Measurements from ENCODE around the gene MYO1E. TPM values are rescaled to one million over a fixed set of nuclear protein-coding genes. Genes with fewer than 3 reads are reported as not detected.

MYO1E gene
- total RNA-seq, 1 experiment from 2014 or later: 55.2 TPM

DNA sequence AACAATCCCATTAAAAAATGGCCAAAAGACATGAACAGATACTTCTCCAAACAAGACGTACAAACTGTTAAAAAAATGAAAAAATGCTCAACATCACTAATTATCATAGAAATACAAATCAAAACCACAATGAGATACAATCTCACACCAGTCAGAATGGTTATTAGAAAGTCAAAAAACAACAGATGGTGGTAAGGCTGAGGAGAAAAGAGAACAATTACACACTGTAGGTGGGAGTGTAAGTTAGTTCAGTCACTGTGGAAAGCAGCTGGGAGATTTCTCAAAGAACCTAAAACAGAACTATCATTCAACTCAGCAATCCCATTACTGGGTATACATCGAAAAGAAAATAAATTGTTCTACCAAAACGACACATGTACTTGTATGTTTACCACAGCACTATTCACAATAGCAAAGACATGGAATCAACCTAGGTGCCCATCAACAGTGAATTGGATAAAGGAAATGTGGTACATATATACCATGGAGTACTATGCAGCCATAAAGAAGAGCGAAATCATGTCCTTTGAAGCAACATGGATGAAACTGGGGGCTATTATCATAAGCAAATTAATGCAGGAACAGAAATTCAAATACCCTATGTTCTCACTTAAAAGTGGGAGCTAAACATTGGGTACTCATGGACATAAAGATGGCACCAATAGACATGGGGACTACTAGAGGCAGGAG is 51.5 kb downstream of the MYO1E start:
- no peak for DNase-seq (ENCODE audit: low read depth)

DNA sequence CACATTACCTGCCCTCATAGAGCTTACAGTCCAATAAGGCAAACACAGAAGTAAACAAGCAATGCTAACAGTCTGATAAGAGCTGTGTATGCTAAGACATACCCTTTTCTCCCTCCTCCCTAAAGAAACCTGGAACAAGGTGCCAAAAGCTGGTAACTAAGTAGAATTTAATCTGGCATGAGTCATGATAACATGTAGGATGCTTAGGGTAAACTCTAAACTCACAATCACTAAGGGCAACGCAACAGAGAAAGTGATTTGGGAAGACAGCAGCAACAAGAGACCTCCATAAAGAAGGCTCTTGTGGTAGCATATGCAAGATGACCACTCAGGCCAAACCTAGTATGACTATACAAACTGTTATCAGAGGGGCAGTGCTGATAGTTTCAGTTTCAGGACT is 55.5 kb downstream of the MYO1E start:
- peak; percentile 30 for DNase-seq (ENCODE audit: low read depth)

DNA sequence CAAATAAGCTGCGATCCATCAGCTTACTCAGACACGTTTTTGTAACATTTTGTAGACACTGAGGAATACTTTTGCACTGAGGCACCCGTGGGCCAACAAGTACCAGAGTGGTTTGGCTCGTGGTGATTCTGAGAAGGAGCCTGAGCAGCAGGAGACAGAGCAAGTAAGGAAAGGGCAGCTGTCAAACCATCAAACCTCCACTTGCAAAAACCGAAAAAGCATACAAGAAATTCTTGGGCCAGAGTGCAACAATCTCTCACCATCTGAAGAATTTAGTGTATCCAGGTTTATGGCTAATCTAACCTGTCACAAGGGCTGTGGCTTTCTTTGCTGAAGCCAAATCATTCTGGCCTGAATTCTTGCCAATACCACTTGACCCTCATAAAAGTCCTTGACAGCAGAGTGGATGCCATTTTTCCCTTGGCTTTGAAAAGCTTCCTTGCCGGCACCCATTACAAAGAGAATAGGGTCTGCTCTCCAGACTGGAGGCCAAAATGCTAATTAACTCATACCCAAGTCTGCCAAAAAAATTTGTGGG is 56.7 kb downstream of the MYO1E start:
- peak; percentile 73 for DNase-seq (ENCODE audit: low read depth)

DNA sequence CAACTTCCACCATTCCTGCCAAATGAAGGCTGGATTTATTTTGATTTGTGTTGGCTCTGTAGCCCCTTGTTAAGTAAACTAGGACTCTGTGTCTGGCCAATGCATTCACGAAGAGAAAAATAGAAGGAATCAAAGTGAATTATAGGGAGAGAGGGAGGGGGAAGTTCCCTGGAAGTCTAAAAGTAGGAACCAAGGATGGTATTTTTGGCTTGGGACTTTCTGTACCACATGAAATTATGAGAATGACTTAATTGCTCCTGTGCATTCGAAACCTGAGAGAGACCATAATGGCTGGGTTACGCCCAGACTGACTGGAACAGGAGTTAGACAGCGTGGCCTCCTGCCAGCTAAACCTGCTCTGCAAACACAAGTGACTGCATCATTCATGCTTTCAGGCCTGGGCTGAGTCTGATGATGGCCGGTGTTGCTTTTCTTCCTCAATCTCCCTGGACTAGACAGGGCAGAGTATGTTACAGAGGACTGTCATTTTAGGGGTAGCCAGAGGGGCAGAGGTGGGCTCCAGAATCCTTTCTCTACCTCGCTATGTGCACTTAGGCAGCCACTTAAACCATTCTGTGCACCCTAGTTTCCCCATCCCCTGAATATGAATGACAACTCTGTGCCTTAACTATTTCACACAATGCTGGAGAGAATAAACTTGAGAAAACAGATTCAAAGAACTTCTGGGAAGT is 58.9 kb downstream of the MYO1E start:
- DNase-seq (ENCODE audit: low read depth): peak; percentile 33

DNA sequence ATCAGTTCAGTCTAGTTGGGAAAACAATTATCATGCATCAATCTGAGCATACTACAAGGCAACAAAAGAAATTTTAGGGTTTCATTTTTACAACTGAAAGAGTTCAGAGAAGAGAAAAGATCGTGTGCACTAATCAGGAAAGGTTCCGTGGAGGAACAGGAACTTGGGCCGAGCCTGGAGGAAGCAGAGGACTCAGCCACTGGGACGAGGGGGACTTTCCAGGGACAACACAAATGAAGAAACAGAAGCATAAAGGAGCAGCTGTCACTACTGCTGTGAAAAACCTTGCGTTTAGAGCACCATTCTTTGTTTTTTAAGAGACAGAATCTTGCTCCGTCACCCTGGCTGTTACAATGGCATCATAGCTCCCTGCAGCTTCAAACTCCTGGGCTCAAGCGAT is 60.5 kb downstream of the MYO1E start:
- DNase-seq (ENCODE audit: low read depth): no peak

DNA sequence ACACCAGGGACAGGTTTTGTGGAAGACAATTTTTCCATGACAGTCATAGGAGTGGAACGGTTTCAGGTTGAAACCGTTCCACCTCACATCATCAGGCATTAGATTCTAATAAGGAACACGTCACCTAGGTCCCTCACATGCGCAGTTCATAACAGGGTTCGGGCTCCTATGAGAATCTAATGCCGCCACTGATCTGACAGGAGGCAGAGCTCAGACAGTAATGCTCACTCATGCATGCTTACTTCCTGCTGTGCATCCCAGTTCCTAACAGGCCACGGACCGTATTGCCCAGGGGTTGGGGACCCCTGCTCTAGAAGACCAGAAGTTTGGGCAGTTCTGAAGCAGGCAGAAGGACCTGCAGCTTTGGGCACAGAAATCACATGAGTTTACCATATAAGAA is 61.5 kb downstream of the MYO1E start:
- no peak for DNase-seq (ENCODE audit: low read depth)

DNA sequence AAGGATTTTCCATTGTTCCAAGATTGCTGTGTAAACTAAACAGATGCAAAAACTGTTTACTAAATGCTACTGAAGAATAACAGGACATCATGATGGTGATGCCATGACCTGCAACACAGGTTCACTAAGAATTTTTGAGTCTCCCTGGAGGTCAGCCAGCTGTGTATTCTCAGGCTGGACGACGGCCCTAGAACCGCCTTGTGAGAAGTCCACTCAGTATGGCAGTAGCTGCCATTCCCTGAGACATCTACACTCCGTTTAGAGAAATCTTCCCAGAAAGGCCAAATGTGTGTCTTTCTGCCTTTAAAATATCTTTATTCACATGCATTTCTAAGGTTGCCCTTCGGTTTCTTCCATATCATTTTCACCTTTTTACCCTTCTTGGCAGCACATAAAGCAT is 63.3 kb downstream of the MYO1E start:
- DNase-seq (ENCODE audit: low read depth): no peak

DNA sequence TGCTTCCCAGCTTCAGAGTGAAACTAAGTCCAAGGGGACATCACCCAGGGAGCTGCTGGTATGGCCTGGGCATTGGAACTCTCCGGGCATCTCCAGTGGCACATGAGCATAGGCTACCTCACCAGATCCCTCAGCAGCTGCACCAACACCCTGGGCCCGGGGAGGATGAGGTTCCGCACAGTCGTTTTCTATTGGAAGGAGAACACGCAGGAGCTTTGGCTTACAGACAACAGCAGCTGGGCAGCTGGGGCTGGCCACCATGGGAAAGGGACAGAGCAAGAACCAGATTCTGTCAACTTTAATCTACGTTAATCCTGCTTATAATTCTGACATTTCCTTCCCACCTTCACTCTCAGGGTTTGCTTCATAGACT is 65.5 kb downstream of the MYO1E start:
- no peak for DNase-seq (ENCODE audit: low read depth)

DNA sequence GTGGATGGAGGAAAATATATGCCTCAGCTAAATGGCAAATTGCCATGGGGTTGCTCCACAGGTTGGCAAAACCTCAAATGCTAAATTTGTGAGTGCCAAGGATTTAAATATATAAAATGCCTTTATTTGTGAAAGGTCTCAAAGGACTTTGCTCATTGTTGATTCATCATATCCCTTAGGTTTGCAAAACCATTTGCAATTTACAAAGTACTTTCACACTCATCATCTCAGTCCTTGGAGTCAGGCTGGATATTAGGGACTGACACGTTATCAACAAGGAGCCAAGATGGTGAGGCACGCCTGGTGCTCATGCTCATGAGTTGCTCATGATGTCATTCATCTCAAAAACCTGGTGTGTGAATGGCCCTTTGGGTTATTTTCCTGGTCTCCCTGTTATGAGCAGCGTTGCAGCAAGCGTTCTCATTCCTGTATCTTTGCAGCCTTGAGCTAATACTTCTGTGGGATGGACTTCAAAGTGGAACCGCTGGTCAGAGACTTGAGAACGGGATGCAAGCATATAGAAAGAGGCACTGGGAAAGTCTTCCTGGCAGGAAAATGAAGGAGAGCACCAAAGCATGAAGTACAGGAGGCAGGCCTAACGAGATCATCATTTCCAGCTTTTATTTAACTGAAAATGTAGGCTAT is 66.0 kb downstream of the MYO1E start:
- peak; percentile 42 for DNase-seq (ENCODE audit: low read depth)

DNA sequence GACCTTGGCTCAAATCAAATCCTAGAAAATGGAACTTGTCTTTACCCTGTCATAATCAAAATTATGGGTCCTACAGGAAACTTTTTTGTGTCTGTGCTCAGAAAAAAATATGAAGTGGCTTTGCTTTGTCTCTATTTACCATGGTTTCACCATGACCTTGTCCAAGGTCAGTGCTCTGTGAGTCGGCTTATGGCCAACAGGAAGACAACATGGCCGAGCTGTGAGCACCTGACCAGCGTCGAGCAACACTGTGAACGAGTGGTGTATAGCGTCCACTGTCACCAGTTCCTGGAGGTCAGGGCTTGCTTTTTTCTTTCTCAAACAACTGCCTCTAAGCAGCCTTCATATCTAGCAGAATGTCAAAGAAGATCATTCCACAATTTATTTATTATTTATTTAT is 67.9 kb downstream of the MYO1E start:
- no peak for DNase-seq (ENCODE audit: low read depth)

DNA sequence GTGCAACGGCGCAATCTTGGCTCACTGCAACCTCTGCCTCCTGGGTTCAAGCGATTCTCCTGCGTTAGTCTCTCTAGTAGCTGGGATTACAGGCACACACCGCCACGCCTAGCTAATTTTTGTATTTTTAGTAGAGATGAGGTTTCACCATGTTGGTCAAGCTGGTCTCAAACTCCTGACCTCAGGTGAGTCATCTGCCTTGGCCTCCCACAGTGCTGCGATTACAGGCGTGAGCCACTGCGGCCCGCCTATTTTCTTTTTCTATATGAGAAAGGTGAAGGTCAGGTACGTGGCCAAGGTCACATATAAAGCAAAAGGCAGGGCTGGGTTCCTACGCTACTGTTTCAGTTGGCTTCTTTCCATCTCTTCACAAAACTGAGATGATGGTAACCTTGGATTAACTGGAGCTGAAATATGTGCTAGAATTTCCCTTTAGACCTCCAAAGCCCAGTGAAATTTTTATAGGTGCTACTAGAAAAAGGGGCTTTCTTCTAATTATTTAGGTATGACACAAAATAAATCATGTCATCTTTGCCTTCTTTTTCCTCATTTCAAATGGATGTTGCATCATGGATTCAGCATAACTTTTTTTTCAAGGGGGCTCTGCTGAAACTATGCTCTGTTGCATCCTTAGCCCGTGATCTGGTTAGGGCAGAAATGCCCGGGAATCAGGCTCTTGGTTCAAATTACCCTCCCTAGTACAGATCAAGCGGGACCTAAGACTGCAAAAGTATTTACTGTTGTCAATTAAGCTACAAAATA is 68.5 kb downstream of the MYO1E start:
- peak; percentile 76 for DNase-seq (ENCODE audit: low read depth)

DNA sequence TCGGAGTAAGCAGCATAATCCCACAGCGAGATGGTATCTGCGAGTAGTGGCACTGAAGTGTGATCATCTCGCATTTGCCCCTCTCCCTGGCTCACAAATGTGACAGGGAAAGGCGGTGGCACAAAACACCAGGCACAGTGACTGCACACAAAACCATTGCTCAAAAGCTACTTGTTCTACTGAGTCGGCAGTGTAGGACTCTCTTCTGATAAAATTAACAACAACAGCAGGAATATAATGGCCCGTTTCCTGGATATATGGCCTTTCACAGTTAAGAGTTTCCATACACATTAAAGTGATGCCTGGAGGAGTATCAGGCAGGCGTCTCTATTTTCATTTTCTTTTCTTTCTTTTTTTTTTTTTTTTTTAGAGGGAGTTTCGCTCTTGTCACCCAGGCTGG is 69.0 kb downstream of the MYO1E start:
- no peak for DNase-seq (ENCODE audit: low read depth)

DNA sequence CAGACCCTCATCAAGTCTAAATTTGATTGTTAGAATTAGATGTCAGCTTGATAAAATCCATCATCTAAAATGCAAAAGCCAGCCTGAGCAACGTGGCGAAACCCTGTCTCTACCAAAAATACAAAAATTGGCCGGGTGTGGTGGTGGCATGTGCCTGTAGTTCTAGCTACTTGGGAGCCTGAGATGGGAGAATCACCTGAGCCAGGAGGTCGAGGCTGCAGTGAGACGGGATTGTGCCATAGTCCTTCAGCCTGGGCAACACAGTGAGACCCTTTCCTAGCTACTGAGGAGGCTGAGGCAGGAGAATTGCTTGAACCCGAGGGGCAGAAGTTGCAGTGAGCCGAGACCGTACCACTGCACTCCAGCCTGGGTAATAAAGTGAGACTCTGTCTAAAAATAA is 69.5 kb downstream of the MYO1E start:
- no peak for DNase-seq (ENCODE audit: low read depth)

DNA sequence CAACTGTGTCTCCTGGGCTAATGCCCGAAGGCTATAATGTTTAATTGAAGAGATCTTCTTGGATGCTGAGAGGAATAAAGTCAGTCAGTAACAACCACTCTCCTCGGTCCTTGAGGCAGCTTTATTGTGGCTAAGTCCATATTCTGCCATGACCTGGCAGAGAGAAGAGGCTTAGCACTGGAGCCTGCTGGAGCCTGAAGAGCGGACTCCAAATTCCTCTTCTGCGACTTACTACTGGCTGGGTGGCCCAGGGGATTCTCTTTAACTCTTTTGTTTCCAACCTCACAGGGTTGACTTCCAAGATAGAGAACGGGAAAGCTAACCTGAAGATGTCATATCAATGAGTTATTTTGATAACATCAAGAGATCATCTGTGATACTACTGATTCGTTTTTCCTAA is 71.1 kb downstream of the MYO1E start:
- no peak for DNase-seq (ENCODE audit: low read depth)

DNA sequence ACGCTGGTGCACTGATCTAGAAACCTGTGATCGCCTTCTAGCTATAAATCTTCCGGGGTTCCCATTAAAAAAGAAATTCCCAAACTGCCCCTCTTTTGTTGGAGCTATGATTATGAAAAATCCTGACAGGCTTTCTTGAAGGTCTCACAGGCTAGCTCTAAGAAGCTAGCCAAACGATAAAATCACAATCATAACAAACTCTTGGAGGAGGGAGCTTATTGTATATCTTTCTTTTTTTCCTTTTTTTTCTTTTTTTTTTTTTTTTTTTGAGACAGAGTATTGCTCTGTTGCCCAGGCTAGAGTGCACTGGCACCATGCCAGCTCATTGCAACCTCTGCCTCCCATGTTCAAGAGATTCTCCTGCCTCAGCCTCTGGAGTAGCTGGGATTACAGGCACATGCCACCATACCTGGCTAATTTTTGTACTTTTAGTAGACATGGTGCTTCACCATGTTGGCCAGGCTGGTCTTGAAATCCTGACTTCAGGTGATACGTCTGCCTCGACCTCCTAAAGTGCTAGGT is 72.0 kb downstream of the MYO1E start:
- DNase-seq (ENCODE audit: low read depth): peak; percentile 42

DNA sequence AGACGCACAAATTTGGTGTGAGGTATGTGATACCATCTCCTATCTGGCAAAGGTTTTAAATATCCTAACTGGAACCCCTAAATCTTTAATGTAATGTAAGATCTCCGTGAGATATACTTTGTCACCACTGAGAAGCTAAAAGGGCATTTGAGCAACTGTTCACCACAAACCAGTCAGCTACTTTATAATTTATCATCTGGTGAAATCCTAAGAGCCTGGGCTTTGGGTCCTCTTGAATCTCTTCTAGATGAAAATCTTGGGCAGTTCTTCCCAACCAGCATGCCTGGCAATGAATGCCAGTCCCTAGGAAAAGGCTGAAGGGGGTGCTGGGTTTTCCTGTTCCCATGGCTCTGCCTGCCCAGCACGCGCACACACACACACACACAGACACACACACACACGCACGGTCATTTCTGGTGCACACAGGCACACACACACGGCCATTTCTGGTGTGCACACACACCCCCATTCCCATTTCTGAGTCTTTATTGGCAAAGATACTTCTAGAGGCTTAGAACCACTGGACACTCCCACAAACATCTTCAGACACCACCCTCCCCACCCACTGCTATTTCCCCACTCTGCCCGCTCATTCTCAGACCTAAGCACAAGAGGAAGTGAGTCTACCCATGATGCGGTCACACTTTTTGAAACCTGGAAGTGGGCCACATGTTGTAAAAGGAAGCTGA is 72.6 kb downstream of the MYO1E start:
- DNase-seq (ENCODE audit: low read depth): peak; percentile 98

DNA sequence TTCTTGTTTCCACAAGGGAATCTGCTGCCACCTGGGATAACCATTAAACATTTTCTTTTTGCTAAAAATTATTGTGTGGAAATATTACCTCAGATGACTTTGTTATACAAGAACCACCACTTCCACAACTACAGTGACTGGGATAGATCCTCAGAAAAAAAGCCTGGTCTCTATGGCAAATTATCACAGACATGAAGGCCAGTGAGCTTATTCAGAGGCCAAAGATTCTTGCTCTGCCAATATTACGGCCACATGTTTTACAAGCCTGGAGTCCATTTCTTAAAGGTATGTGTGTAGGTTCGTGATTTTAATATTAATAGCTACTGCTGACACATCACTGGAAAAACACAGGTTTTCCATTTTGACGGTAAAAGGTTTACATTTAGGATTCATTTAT is 73.8 kb downstream of the MYO1E start:
- no peak for DNase-seq (ENCODE audit: low read depth)

DNA sequence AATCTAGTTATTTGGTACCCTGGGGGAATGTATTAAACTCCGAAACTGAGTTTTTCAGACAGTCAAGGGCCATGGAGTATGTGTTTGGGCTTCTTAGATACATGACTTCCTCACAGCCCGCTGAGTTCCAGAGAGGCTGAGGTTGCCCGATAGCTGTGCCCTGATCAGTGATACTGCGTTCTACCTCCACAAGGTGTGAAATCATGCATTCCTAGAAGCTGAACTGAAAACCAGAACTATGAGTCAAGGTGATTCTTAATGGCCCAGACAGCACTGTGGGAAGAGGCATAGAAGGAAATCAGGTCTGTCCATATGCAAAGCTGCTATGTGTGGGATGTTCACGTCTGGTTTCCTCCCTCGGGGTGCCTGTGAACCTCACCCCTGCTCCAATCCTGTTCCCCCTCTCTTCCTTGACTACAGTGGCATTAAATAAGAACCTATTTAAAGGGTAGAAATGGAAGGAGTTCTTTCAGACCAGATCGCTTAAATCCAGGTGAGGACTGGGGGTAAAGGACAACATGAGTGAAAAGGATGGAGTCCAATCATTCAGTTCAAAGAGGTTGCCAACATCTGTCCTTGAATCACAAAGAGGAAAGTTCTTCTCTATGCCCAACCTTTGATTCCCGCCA is 74.3 kb downstream of the MYO1E start:
- DNase-seq (ENCODE audit: low read depth): peak; percentile 33

DNA sequence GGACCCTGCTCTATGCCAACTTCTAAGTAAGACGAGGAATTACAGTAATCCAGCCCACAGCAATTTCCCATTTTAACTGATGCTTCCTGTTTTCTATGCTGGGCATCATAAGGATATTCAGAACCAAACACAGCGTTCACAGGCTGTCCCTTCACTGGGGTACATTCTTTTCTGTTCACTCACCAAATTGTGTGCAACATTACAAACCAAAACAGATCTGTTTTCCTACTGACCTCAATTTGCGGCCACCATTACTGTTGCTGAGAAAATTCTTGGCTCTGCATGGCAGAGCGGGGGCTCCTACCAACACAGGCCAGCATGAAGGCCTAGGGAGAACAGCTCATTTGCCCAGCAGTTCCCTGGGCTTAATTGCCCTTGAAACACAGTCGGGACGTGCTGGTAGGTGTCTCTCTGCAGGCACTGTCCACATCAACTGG is 76.5 kb downstream of the MYO1E start:
- DNase-seq (ENCODE audit: low read depth): peak; percentile 93

DNA sequence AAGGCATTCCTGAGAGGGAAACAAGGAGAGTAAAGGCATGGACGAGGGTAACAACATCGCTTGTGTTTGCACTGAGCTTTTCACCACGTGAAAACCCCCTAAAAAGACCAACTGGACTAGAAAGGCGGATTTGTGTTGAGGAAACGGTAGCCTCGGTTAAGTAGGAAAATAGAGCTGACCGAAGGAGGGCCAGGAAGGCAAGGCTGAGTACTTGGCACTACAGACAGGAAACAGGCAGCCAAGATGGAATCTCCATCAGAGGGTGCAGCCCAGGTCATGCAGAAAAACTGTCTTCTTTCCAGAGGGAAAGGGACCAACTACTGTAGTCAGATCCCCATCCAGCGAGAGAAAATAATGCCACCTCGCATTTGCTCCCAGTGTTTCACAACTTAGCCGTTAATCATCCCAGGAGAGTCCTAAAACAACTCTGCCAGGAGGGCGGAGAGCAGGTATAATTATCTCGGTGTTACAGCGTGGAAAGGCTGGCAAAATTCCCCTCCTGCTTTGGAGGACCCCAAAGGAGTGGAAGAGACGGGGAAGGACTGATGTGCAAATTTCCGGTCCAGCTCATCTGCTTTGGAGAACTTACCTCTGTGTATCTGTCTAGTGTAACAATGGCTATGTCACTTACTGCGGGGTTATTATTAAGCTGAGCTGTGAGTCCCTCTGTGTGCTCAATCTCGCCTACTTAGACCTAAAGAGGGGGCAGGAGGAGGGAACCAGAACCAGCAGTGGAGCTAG is 77.2 kb downstream of the MYO1E start:
- DNase-seq (ENCODE audit: low read depth): peak; percentile 73

Data from RPMI7951 (cell line).